Cerebellar cortex (tissue), 1 donor: ENCODE results near the gene TSC22D3.
"Not testable (repeated sequence)": the region's sequence is repeated elsewhere in the genome, so short reads cannot be mapped to it uniquely, and the experiment has no call there.

ENCODE experiments used
- DNase-seq: peaks from one replicate; pipeline ENCODE4 v3.0.0-alpha.2; 2015; ENCODE audit warnings: low spot score

The TSC22D3 gene

GRCh38 chrX:107775734-107776511, at the start of gene TSC22D3:
Gene TSC22D3 (minus strand): TSS chrX:107775787. CDS start chrX:107775419, 368 bp downstream.
- DNase-seq = peak; percentile 69

- DNase-seq = no peak
These were observed 47.9 kb upstream of the TSC22D3 start for GRCh38 chrX:107823456-107823855.

- no peak for DNase-seq
These were observed 47.5 kb upstream of the TSC22D3 start for GRCh38 chrX:107823042-107823441.

GRCh38 chrX:107818900-107819521, 43.4 kb upstream of the TSC22D3 start:
- DNase-seq = no peak

- not testable (repeated sequence) for DNase-seq
These were observed 34.5 kb upstream of the TSC22D3 start for GRCh38 chrX:107810053-107810452.

- no peak for DNase-seq
These were observed 29.6 kb upstream of the TSC22D3 start for GRCh38 chrX:107805179-107805578.

GRCh38 chrX:107804427-107804826, 28.8 kb upstream of the TSC22D3 start:
- no peak for DNase-seq

- DNase-seq = no peak
These were observed 12.2 kb upstream of the TSC22D3 start for GRCh38 chrX:107787827-107788226.

- DNase-seq = no peak
These were observed 4.9 kb upstream of the TSC22D3 start for GRCh38 chrX:107780525-107780924.

GRCh38 chrX:107777536-107777832, 1.9 kb upstream of the TSC22D3 start, which contains the start of gene NCBP2L:
Gene NCBP2L (plus strand): TSS chrX:107777733. CDS start chrX:107794221, 16,488 bp downstream.
- DNase-seq = no peak

- DNase-seq = peak; percentile 91
These were observed 1.3 kb upstream of the TSC22D3 start for GRCh38 chrX:107776649-107777535.

GRCh38 chrX:107775000-107775733, 420 bp downstream of the TSC22D3 start:
- no peak for DNase-seq

- no peak for DNase-seq
These were observed 1.6 kb downstream of the TSC22D3 start for GRCh38 chrX:107773906-107774435.

GRCh38 chrX:107773206-107773605, 2.4 kb downstream of the TSC22D3 start:
- no peak for DNase-seq

- no peak for DNase-seq
These were observed 5.8 kb downstream of the TSC22D3 start for GRCh38 chrX:107769581-107770317.

GRCh38 chrX:107768051-107768450, 7.5 kb downstream of the TSC22D3 start:
- no peak for DNase-seq

GRCh38 chrX:107766470-107767150, 9.0 kb downstream of the TSC22D3 start:
- DNase-seq = peak; percentile 23

- no peak for DNase-seq
These were observed 10.6 kb downstream of the TSC22D3 start for GRCh38 chrX:107764845-107765608.

- no peak for DNase-seq
These were observed 11.9 kb downstream of the TSC22D3 start for GRCh38 chrX:107763647-107764046.
